ENCODE results near the gene GPRC5C. TPM values are rescaled to one million over a fixed set of nuclear protein-coding genes. Genes with fewer than 3 reads are reported as not detected.
A peak's percentile ranks its signal among the peaks of the same experiment; 100 is the strongest.

Gene GPRC5C
- total and polyA plus RNA-seq, 2 of the 13 experiments (the other 11 are each of a cell fraction or from before 2014, with no cell fraction given): 85.6 to 300 TPM

- TF ChIP-seq REST (IDR thresholded peaks at IDR 0.05; ENCODE audit: borderline replicate concordance in 1 of 2, low read depth in 1 of 2, low read length in 2 of 2): no peak
- no peak for TF ChIP-seq ZNF549 (CRISPR knock-in tag; IDR thresholded peaks at IDR 0.05)
- TF ChIP-seq NR2F1 (CRISPR knock-in tag; IDR thresholded peaks at IDR 0.05): no peak
- no peak for TF ChIP-seq PLSCR1 (CRISPR knock-in tag; IDR thresholded peaks at IDR 0.05; ENCODE audit: borderline replicate concordance)
Measured at GRCh38 chr17:74424657-74425056, 7.2 kb upstream of the GPRC5C start (continued).

- Histone ChIP-seq H3K36me3 (replicated peaks in 1 of 2; ENCODE audit: control insufficient read depth in 1 of 2, insufficient read depth in 2 of 2, low read length in 2 of 2) (no peaks in the 10 kb centered on the region), H3K27ac (ENCODE audit: extremely low read length, insufficient read depth, low read length) (peak overlapping the region; percentile 91), H3K79me2 (ENCODE audit: insufficient read depth, low read length) (peaks cover 14% of the 10 kb centered on the region), H3K4me2 (ENCODE audit: low read depth, low read length) (peak overlapping the region; percentile 90), H3K4me1 (ENCODE audit: insufficient read depth, low read length) (peaks cover 56% of the 10 kb centered on the region), H3K4me3 (replicated peaks in 1 of 3; ENCODE audit: insufficient read depth in 1 of 3, low read depth in 2 of 3, low read length in 3 of 3) (peak overlapping the region; percentile 27 to 63 (median 36); a peak in 5 of 6 replicates), H3K27me3 (ENCODE audit: control insufficient read depth in 1 of 2, insufficient read depth in 2 of 2, low read length in 2 of 2) (no peaks in the 10 kb centered on the region; a peak in 1 of 5 replicates), H3K9me3 (ENCODE audit: low read length) (no peaks in the 10 kb centered on the region), H4K20me1 (ENCODE audit: insufficient read depth, low read length) (no peaks in the 10 kb centered on the region), H2AFZ (ENCODE audit: low read length) (no peak overlapping the region), H3K9ac (ENCODE audit: insufficient read depth, low read depth, low read length) (peak overlapping the region; percentile 74)
- intact Hi-C loops (cut with micrococcal nuclease; ENCODE audit: unreplicated experiment) (no loop called here), in situ Hi-C loops (cut with HindIII; ENCODE audit: extremely low pct_ligation_motif_present, low pct_unique_long_range_greater_than_20kb) (loop anchor here (25.0 kb wide), 2 partner anchors 639 to 1139 kb away; no protein-coding TSS in a partner anchor)
- 63% methylated on average over 9 of the region's 9 CpGs for WGBS (ENCODE audit: low lambda C conversion rate)
- no peak for FAIRE-seq
- ChIA-PET CTCF (ENCODE audit: low intra/inter-chr PET ratio, low total read pairs) (no interaction called here), POLR2A (interaction anchor here (0.6 to 5.6 kb wide), 10 partner anchors 8 to 165 kb away, joined by 3 to 159 read pairs (median 7); no protein-coding TSS in a partner anchor)
- ATAC-seq: no peak
- no peak for DNase-seq (ENCODE audit: low spot score)
- BruUV-seq (replicated peaks): no TSS peak
- no peak for TF ChIP-seq SMYD3 (CRISPR knock-in tag; IDR thresholded peaks at IDR 0.05)
- TF ChIP-seq PITX1 (CRISPR knock-in tag; IDR thresholded peaks at IDR 0.05): no peak
- TF ChIP-seq ZBTB49 (CRISPR knock-in tag; IDR thresholded peaks at IDR 0.05; ENCODE audit: borderline replicate concordance): no peak
- TF ChIP-seq ZFP91 (CRISPR knock-in tag; IDR thresholded peaks at IDR 0.05; ENCODE audit: borderline replicate concordance): no peak
- no peak for TF ChIP-seq SRSF1 (optimal IDR thresholded peaks at IDR 0.05; ENCODE audit: low read depth, low read length)
- no peak for TF ChIP-seq ZNF615 (CRISPR knock-in tag; IDR thresholded peaks at IDR 0.05; ENCODE audit: borderline replicate concordance)
- no peak for TF ChIP-seq ZNF101 (CRISPR knock-in tag; IDR thresholded peaks at IDR 0.05; ENCODE audit: borderline replicate concordance, low read depth)
- TF ChIP-seq ZIK1 (CRISPR knock-in tag; IDR thresholded peaks at IDR 0.05; ENCODE audit: borderline replicate concordance, low read depth): no peak
- no peak for TF ChIP-seq TCF7L2 (IDR thresholded peaks at IDR 0.05; ENCODE audit: low read depth, low read length)
Measured at GRCh38 chr17:74426551-74427047, 5.3 kb upstream of the GPRC5C start.

All from HepG2 (cell line).